Loucy (cell line): Measurements from ENCODE around the gene GRK2.

ENCODE experiments used
- H2AFZ ChIP-seq: fragments of 200-600 bp; sonication (generic); 2 replicates; pipeline ENCODE4 v1.6.0; 2016; ENCODE audit warnings: antibody characterized with exemption, mild to moderate bottlenecking, low read length, moderate library complexity
- H3F3A ChIP-seq: fragments of 200-600 bp; 2 replicates; pipeline ENCODE4 v1.6.0; 2016; ENCODE audit warnings: antibody characterized with exemption, low read depth, mild to moderate bottlenecking
- H3K27me3 ChIP-seq: fragments of 200-600 bp; sonication (generic); 2 replicates; pipeline ENCODE4 v1.6.1; 2014; ENCODE audit warnings: low read length, mild to moderate bottlenecking; ENCODE audit not compliant: insufficient read depth, poor library complexity, severe bottlenecking
- H3K36me3 ChIP-seq: fragments of 200-600 bp; sonication (generic); 2 replicates; pipeline ENCODE4 v1.6.1; 2016; ENCODE audit warnings: low read length; ENCODE audit not compliant: insufficient read depth
- H3K4me1 ChIP-seq: fragments of 200-600 bp; sonication (generic); 2 replicates; pipeline ENCODE4 v1.5.1; 2014; ENCODE audit warnings: low read length, mild to moderate bottlenecking; ENCODE audit not compliant: insufficient read depth, poor library complexity, severe bottlenecking
- H3K4me2 ChIP-seq: fragments of 200-600 bp; sonication (generic); 2 replicates; pipeline ENCODE4 v1.6.0; 2014; ENCODE audit warnings: antibody characterized with exemption, low read length, low read depth, mild to moderate bottlenecking; ENCODE audit not compliant: poor library complexity, severe bottlenecking
- H3K4me3 ChIP-seq: fragments of 200-600 bp; sonication (generic); 2 replicates; pipeline ENCODE4 v1.5.1; 2014; ENCODE audit warnings: low read length, mild to moderate bottlenecking, mixed read lengths; ENCODE audit not compliant: poor library complexity, severe bottlenecking
- H3K79me2 ChIP-seq: fragments of 200-600 bp; sonication (generic); 2 replicates; pipeline ENCODE4 v1.6.1; 2014; ENCODE audit warnings: low read length; ENCODE audit not compliant: insufficient read depth
- H3K9ac ChIP-seq: fragments of 200-600 bp; sonication (generic); 2 replicates; pipeline ENCODE4 v1.6.0; 2014; ENCODE audit warnings: mild to moderate bottlenecking, low read depth, low read length, moderate library complexity; ENCODE audit not compliant: poor library complexity, severe bottlenecking
- H3K9me2 ChIP-seq: fragments of 200-600 bp; sonication (generic); replicated peaks from 2 replicates; pipeline ENCODE4 v1.6.1; 2016; ENCODE audit warnings: low read depth, low read length, mixed read lengths
- H3K9me3 ChIP-seq: fragments of 200-600 bp; sonication (generic); 2 replicates; pipeline ENCODE4 v1.6.1; 2014; ENCODE audit warnings: mild to moderate bottlenecking, antibody characterized with exemption, low read length, low read depth; ENCODE audit not compliant: insufficient read depth
- H4K20me1 ChIP-seq: fragments of 200-600 bp; sonication (generic); 2 replicates; pipeline ENCODE4 v1.6.0; 2014; ENCODE audit warnings: antibody characterized with exemption, low read length, mild to moderate bottlenecking; ENCODE audit not compliant: insufficient read depth, poor library complexity, severe bottlenecking
- CTCF ChIP-seq: fragments of 200-600 bp; sonication (generic); conservative IDR thresholded peaks from 2 replicates; pipeline ENCODE4 v1.5.1; 2014; ENCODE audit warnings: mild to moderate bottlenecking, antibody characterized with exemption, low read length
- EZH2phosphoT487 ChIP-seq: fragments of 200-600 bp; IDR thresholded peaks from 2 replicates; pipeline ENCODE4 v1.6.1; 2018; ENCODE audit warnings: antibody characterized with exemption, mild to moderate bottlenecking, moderate library complexity, borderline replicate concordance

Gene GRK2

DNA sequence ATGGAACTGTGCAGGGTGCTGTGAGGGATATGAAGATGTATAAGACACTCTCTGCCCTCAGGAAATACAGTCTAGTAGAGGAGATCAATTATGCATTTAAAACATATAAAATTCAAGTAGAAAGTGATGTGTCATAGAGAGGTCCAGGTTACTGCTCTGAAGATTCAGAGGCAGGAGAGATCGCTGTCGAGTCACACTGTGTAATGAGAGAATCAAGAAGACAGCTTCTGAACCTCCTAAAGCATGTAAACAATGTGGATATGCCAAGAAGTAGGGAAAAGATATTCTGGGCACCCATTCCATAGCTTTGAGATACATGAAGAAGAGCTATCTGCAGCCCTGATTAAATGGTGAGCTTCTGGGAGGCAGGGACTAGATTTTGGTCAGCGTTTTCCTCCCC lies 53.7 kb downstream of the GRK2 start:
- no peak overlapping the region for H3K4me3 ChIP-seq
- no peaks in the 10 kb centered on the region for H3K79me2 ChIP-seq
- H4K20me1 ChIP-seq: no peaks in the 10 kb centered on the region
- H3K36me3 ChIP-seq: no peaks in the 10 kb centered on the region
- no peak overlapping the region for H3K9ac ChIP-seq
- H2AFZ ChIP-seq: no peak overlapping the region
- no peaks in the 10 kb centered on the region for H3K9me2 ChIP-seq
- TF ChIP-seq EZH2phosphoT487 (no peak), CTCF (no peak)
- peaks cover 9% of the 10 kb centered on the region for H3K4me1 ChIP-seq
- no peaks in the 10 kb centered on the region for H3F3A ChIP-seq
- H3K9me3 ChIP-seq: no peaks in the 10 kb centered on the region
- H3K27me3 ChIP-seq: no peaks in the 10 kb centered on the region
- H3K4me2 ChIP-seq: no peak overlapping the region

GRCh38 chr11:67320691-67321090 lies 54.4 kb downstream of the GRK2 start:
- Histone ChIP-seq H3K4me1 (peaks cover 9% of the 10 kb centered on the region), H3K9me2 (no peaks in the 10 kb centered on the region), H3K36me3 (no peaks in the 10 kb centered on the region), H3F3A (no peaks in the 10 kb centered on the region), H3K27me3 (no peaks in the 10 kb centered on the region), H3K9ac (no peak overlapping the region), H3K4me3 (no peak overlapping the region), H4K20me1 (no peaks in the 10 kb centered on the region), H3K9me3 (no peaks in the 10 kb centered on the region), H3K79me2 (no peaks in the 10 kb centered on the region), H2AFZ (no peak overlapping the region), H3K4me2 (no peak overlapping the region)
- no peak for TF ChIP-seq CTCF
- no peak for TF ChIP-seq EZH2phosphoT487

DNA sequence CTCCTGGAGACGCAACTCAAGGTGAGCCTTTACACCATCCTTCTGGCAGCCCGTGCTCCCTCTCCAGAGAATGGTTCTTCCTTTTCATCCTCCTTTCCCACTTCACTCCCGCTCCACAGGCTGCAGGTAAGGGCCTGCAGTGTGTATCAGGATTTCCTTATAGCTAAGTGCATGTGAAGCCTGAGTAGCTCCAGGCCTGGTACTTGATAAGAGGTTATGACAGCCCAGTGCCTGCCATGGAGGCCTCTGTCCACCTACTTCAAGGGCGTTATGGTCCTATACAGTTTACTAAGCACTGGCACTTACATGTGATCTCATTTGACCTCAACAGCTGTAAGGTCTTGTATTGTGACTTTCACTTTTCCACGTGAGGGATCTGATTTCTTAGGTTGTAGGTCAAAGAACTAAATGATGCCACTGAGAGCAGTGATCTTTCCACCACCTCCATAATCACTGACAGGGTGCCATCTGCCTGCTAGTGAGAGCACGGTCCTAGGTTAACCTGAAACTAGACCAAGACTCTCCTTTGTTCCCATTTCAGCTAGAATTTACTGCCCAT lies 55.1 kb downstream of the GRK2 start:
- TF ChIP-seq EZH2phosphoT487 (no peak), CTCF (no peak)
- no peaks in the 10 kb centered on the region for H3K9me2 ChIP-seq
- H2AFZ ChIP-seq: no peak overlapping the region
- H3K4me3 ChIP-seq: no peak overlapping the region
- no peaks in the 10 kb centered on the region for H3K27me3 ChIP-seq
- no peaks in the 10 kb centered on the region for H3K9me3 ChIP-seq
- no peaks in the 10 kb centered on the region for H3K79me2 ChIP-seq
- no peaks in the 10 kb centered on the region for H4K20me1 ChIP-seq
- no peak overlapping the region for H3K4me2 ChIP-seq
- no peaks in the 10 kb centered on the region for H3K36me3 ChIP-seq
- peaks cover 9% of the 10 kb centered on the region for H3K4me1 ChIP-seq
- no peaks in the 10 kb centered on the region for H3F3A ChIP-seq
- H3K9ac ChIP-seq: no peak overlapping the region
